GM13976 (cell line): ENCODE results near the gene HOXD4.

Source experiments
- DNase-seq: peaks from one replicate; pipeline ENCODE4 v3.0.0; 2012; ENCODE audit warnings: low spot score
- CTCF ChIP-seq: IDR thresholded peaks from 2 replicates; pipeline ENCODE4 v1.5.1; 2012; ENCODE audit warnings: borderline replicate concordance, mild to moderate bottlenecking; ENCODE audit not compliant: insufficient read depth; ENCODE audit errors: extremely low read depth, missing control alignments, control extremely low read depth
- in situ Hi-C: fragments of 300-500 bp; cut with MboI; formaldehyde crosslinking; loops from one replicate; pipeline ENCODE4 v1.12.0; 2022; ENCODE audit warnings: low sequenced_read_pairs, mixed read lengths, inconsistent platforms; ENCODE audit not compliant: unreplicated experiment

Gene HOXD4

GRCh38 chr2:176124947-176125771, 26.2 kb upstream of the HOXD4 start:
- TF ChIP-seq CTCF: no peak
- in situ Hi-C loops: loop anchor here (10.0 to 25.0 kb wide), 2 partner anchors 687 to 1030 kb away; no protein-coding TSS in a partner anchor
- no peak for DNase-seq

- no peak for TF ChIP-seq CTCF
- in situ Hi-C loops: loop anchor here (10.0 to 25.0 kb wide), 2 partner anchors 687 to 1029 kb away; no protein-coding TSS in a partner anchor
Measured at GRCh38 chr2:176125772-176126054, 25.6 kb upstream of the HOXD4 start.

GRCh38 chr2:176126929-176127773, 24.2 kb upstream of the HOXD4 start:
- peak; percentile 62 for DNase-seq
- peak; percentile 85 for TF ChIP-seq CTCF
- in situ Hi-C loops: loop anchor here (10.0 to 25.0 kb wide), 2 partner anchors 685 to 1028 kb away; no protein-coding TSS in a partner anchor

More at GRCh38 chr2:176125772-176126054, 25.6 kb upstream of the HOXD4 start:
- no peak for DNase-seq

- no peak for TF ChIP-seq CTCF
- no peak for DNase-seq
- in situ Hi-C loops: loop anchor here (10.0 to 25.0 kb wide), 2 partner anchors 685 to 1027 kb away; no protein-coding TSS in a partner anchor
Measured at GRCh38 chr2:176127774-176128072, 23.6 kb upstream of the HOXD4 start.

GRCh38 chr2:176128172-176128981, 23.0 kb upstream of the HOXD4 start:
- in situ Hi-C loops: loop anchor here (10.0 to 25.0 kb wide), 2 partner anchors 684 to 1026 kb away; no protein-coding TSS in a partner anchor
- no peak for TF ChIP-seq CTCF
- DNase-seq: no peak
